HCT116 (cell line): ENCODE results near the gene MTHFR. TPM values are rescaled to one million over a fixed set of nuclear protein-coding genes. Genes with fewer than 3 reads are reported as not detected.

Source experiments
- ATAC-seq: fragments of 200-7000 bp; cut with Tn5 transposase; 2 replicates; pipeline ENCODE4 v1.9.1; 2020; ENCODE audit warnings: mild to moderate bottlenecking, moderate library complexity
- BruUV-seq: library from RNA; stranded (reverse); fragments of 400-500 nt; replicated peaks from 2 replicates; lab custom pipeline; 2021; lab: Mats Ljungman, UMichigan
- CTCF ChIA-PET: fragments of 300-600 bp; sonication (Branson Sonifier 250); formaldehyde crosslinking; loops from one replicate; lab custom pipeline; 2021; ENCODE audit warnings: antibody characterized with exemption; lab: Charles Lee
- POLR2A ChIA-PET: fragments of 300-600, 350-600 bp; sonication (Branson Sonifier 250); formaldehyde crosslinking; loops from one replicate; lab custom pipeline; 2021; ENCODE audit warnings: antibody characterized with exemption; lab: Charles Lee
- RAD21 ChIA-PET, 2 experiments: fragments of 300-600 bp; sonication (Branson Sonifier 250); formaldehyde crosslinking; loops; one replicate each; lab custom pipeline; 2023; ENCODE audit warnings: low total read pairs in 2 of 2; ENCODE audit not compliant: uncharacterized antibody in 2 of 2, unreplicated experiment in 2 of 2, low non-redundant PET in 1 of 2; lab: Charles Lee
- DNase-seq: peaks from one replicate; pipeline ENCODE4 v3.0.0-alpha.2; 2010; ENCODE audit warnings: low read depth, low spot score
- H2AFZ ChIP-seq: fragments of 200-600 bp; shearing (Covaris generic), sonication (generic); 2 replicates; pipeline ENCODE4 v1.6.1; 2017; ENCODE audit warnings: low read depth, mixed run types, mixed read lengths, antibody characterized with exemption, low read length; ENCODE audit not compliant: poor library complexity, severe bottlenecking
- H3K27ac ChIP-seq: 2 replicates; pipeline ENCODE4 v1.5.1; 2012; ENCODE audit warnings: low read depth, low read length
- H3K27me3 ChIP-seq: fragments of 200-600 bp; sonication (generic); 2 replicates; pipeline ENCODE4 v1.6.1; 2016; ENCODE audit warnings: mixed run types, low read length, mixed read lengths; ENCODE audit not compliant: insufficient read depth
- H3K36me3 ChIP-seq, 2 experiments: fragments of 200-500 bp in 1 of 2; fragments of 200-600 bp in 1 of 2; sonication (Bioruptor generic) in 1 of 2; sonication (generic) in 1 of 2; 2 replicates each; pipeline versions ENCODE4 v1.5.1 to v1.6.1; 2014 to 2016; ENCODE audit warnings: low read length in 2 of 2, inconsistent platforms in 1 of 2, mixed read lengths in 1 of 2, mixed run types in 1 of 2; ENCODE audit not compliant: insufficient read depth in 2 of 2, control insufficient read depth in 1 of 2
- H3K4me1 ChIP-seq, 2 experiments: fragments of 200-600 bp in 1 of 2; sonication (generic) in 1 of 2; 2 replicates each; pipeline versions ENCODE4 v1.5.1 to v1.6.1; 2012 to 2017; ENCODE audit warnings: low read length in 2 of 2, inconsistent platforms in 1 of 2, mild to moderate bottlenecking in 1 of 2, mixed read lengths in 1 of 2, mixed run types in 1 of 2, moderate library complexity in 1 of 2; ENCODE audit not compliant: insufficient read depth in 2 of 2, control insufficient read depth in 1 of 2
- H3K4me2 ChIP-seq: fragments of 200-600 bp; sonication (generic); 2 replicates; pipeline ENCODE4 v1.6.1; 2017; ENCODE audit warnings: mixed run types, low read length, mixed read lengths
- H3K4me3 ChIP-seq, 2 experiments: fragments of 200-600 bp in 1 of 2; sonication (generic) in 1 of 2; replicated peaks in 1 of 2; 2 replicates each; pipeline ENCODE4 v1.5.1; 2011 to 2016; ENCODE audit warnings: low read length in 2 of 2, control low read depth in 1 of 2, low read depth in 1 of 2, mild to moderate bottlenecking in 1 of 2, mixed read lengths in 1 of 2, mixed run types in 1 of 2
- H3K79me2 ChIP-seq: fragments of 200-600 bp; sonication (generic); 2 replicates; pipeline ENCODE4 v1.6.1; 2017; ENCODE audit warnings: mild to moderate bottlenecking, mixed run types, low read length, moderate library complexity, mixed read lengths; ENCODE audit not compliant: insufficient read depth
- H3K9ac ChIP-seq: fragments of 200-600 bp; sonication (generic); 2 replicates; pipeline ENCODE4 v1.6.1; 2016; ENCODE audit warnings: low read length, mixed read lengths
- H3K9me2 ChIP-seq: fragments of 200-600 bp; sonication (generic), shearing (Covaris generic); 2 replicates; pipeline ENCODE4 v1.6.1; 2017; ENCODE audit warnings: mixed run types, mild to moderate bottlenecking, moderate library complexity; ENCODE audit not compliant: insufficient read depth
- H3K9me3 ChIP-seq, 2 experiments: fragments of 200-500 bp in 1 of 2; fragments of 200-600 bp in 1 of 2; sonication (Bioruptor generic) in 1 of 2; sonication (generic) in 1 of 2; 2 replicates each; pipeline ENCODE4 v1.6.1; 2014 to 2017; ENCODE audit warnings: low read length in 2 of 2, mixed read lengths in 2 of 2, inconsistent platforms in 1 of 2, low read depth in 1 of 2, mild to moderate bottlenecking in 1 of 2, mixed run types in 1 of 2, moderate library complexity in 1 of 2; ENCODE audit not compliant: control insufficient read depth in 1 of 2, insufficient read depth in 1 of 2
- H4K20me1 ChIP-seq: fragments of 200-600 bp; sonication (generic), shearing (Covaris generic); 2 replicates; pipeline ENCODE4 v1.6.1; 2017; ENCODE audit warnings: mixed run types, mild to moderate bottlenecking, moderate library complexity; ENCODE audit not compliant: insufficient read depth
- ATF3 ChIP-seq: IDR thresholded peaks from 2 replicates; pipeline ENCODE4 v1.6.1; 2012
- CEBPB ChIP-seq: IDR thresholded peaks from 2 replicates; pipeline ENCODE4 v1.6.1; 2012; ENCODE audit warnings: low read depth
- EGR1 ChIP-seq: IDR thresholded peaks from 2 replicates; pipeline ENCODE4 v1.6.1; 2012; ENCODE audit warnings: low read depth
- EZH2 ChIP-seq: fragments of 200-600 bp; sonication (generic); IDR thresholded peaks from 2 replicates; pipeline ENCODE4 v1.6.1; 2017; ENCODE audit warnings: antibody characterized with exemption, mixed run types
- MAX ChIP-seq: IDR thresholded peaks from 2 replicates; pipeline ENCODE4 v1.6.1; 2012
- TCF7L2 ChIP-seq: IDR thresholded peaks from 2 replicates; pipeline ENCODE4 v1.7.0; 2011; ENCODE audit warnings: borderline replicate concordance, inconsistent platforms; ENCODE audit not compliant: insufficient read depth, insufficient read length; ENCODE audit errors: extremely low read depth
- intact Hi-C: fragments of 100-400 bp; cut with micrococcal nuclease; formaldehyde crosslinking; loops from 2 replicates; pipeline ENCODE4 v1.10.0; 2022
- total RNA-seq: library from RNA; stranded (reverse); gene quantifications from one replicate; pipeline ENCODE4 v1.2.1, GENCODE V29; 2021; ENCODE audit not compliant: unreplicated experiment
- TF ChIP-seq, protein P1 (sequence below), 3 experiments: fragments of 200-600 bp in 1 of 3; sonication (generic) in 1 of 3; IDR thresholded peaks in 2 of 3; conservative IDR thresholded peaks in 1 of 3; 2 replicates each; pipeline ENCODE4 v1.5.1; 2012 to 2017; ENCODE audit warnings: low read depth in 2 of 3, low read length in 2 of 3, antibody characterized with exemption in 1 of 3, borderline replicate concordance in 1 of 3, control low read depth in 1 of 3, mild to moderate bottlenecking in 1 of 3, mixed read lengths in 1 of 3, mixed run types in 1 of 3, moderate library complexity in 1 of 3; ENCODE audit not compliant: insufficient read depth in 1 of 3

The MTHFR gene
- total RNA-seq, 1 experiment from 2014 or later = 20.9 TPM

DNA sequence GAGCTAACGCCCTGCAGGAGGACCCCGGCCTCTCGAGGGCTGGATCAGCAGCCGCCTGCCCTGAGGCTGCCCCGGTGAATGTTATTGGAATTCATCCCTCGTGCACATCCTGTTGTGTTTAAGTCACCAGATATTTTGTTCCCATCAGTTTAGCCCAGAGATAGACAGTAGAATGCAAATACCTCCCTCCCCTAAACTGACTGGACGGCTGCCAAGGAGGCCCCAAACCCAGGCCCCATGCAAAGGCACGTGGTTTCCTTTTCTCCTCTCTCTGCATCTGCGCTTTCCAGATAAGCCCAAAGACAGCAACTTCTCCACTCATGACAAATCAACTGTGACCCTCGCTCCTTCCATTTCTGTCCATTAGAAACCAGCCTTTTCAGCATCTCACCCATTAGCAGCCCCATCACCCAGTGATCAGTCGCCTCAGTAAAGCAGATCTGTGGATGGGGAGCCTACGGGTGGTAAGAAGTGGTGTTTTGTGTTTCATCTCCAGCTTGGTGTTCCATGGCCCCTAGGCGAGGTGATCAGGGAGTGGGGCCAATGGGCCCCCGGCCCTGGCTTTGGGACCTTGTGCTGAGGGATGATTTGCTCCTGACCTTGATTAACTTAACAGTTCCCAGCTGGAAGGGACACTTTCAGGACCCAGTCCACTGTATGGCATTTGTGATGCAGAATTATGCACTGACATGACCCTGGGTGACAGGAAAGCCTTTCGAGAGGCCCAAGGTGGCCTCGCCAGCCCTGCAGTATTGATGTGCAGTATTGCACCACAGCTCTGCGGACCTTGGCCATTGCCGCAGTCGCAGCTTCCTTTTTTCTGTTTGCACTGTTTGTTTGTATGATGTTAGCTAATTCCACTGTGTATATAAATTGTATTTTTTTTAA is 36.6 kb upstream of the MTHFR start:
- no peaks in the 10 kb centered on the region for H3K9me3 ChIP-seq
- H4K20me1 ChIP-seq = no peaks in the 10 kb centered on the region
- no peaks in the 10 kb centered on the region for H3K27me3 ChIP-seq
- POLR2A ChIA-PET = interaction anchor here (1.6 kb wide), 1 partner anchor 67 kb away, joined by 7 read pairs; no protein-coding TSS in a partner anchor
- no peak overlapping the region for H3K27ac ChIP-seq
- ATAC-seq (no peak), DNase-seq (no peak)
- intact Hi-C loops = no loop called here
- no peak overlapping the region for H3K9ac ChIP-seq
- H3K4me3 ChIP-seq = no peak overlapping the region
- RAD21 ChIA-PET = no interaction called here
- TF ChIP-seq, protein P1, sequence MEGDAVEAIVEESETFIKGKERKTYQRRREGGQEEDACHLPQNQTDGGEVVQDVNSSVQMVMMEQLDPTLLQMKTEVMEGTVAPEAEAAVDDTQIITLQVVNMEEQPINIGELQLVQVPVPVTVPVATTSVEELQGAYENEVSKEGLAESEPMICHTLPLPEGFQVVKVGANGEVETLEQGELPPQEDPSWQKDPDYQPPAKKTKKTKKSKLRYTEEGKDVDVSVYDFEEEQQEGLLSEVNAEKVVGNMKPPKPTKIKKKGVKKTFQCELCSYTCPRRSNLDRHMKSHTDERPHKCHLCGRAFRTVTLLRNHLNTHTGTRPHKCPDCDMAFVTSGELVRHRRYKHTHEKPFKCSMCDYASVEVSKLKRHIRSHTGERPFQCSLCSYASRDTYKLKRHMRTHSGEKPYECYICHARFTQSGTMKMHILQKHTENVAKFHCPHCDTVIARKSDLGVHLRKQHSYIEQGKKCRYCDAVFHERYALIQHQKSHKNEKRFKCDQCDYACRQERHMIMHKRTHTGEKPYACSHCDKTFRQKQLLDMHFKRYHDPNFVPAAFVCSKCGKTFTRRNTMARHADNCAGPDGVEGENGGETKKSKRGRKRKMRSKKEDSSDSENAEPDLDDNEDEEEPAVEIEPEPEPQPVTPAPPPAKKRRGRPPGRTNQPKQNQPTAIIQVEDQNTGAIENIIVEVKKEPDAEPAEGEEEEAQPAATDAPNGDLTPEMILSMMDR (IDR thresholded peaks at IDR 0.05 in 2 of 3, conservative IDR thresholded peaks at IDR 0.05 in 1 of 3; ENCODE audit: borderline replicate concordance in 1 of 3, insufficient read depth in 1 of 3, low read depth in 2 of 3, low read length in 2 of 3) = no peak
- TF ChIP-seq EZH2 (no peak), EGR1 (no peak), TCF7L2 (no peak), CEBPB (no peak), MAX (no peak), ATF3 (no peak)
- H3K4me2 ChIP-seq = no peak overlapping the region
- H3K36me3 ChIP-seq = peaks cover 7 to 21% of the 10 kb centered on the region in 2 experiments; a peak in 2 of 4 replicates
- CTCF ChIA-PET = no interaction called here
- H3K9me2 ChIP-seq = no peaks in the 10 kb centered on the region
- no TSS peak for BruUV-seq
- H2AFZ ChIP-seq = no peak overlapping the region
- no peaks in the 10 kb centered on the region for H3K4me1 ChIP-seq
- no peaks in the 10 kb centered on the region for H3K79me2 ChIP-seq
